IMR-90 (cell line): Measurements from ENCODE around the gene KDR. TPM values are rescaled to one million over a fixed set of nuclear protein-coding genes. Genes with fewer than 3 reads are reported as not detected.

Experiments used
- ATAC-seq: fragments of 200-7000 bp; cut with Tn5 transposase; 2 replicates; pipeline ENCODE4 v1.9.1; 2020; ENCODE audit warnings: low read depth, mild to moderate bottlenecking, moderate library complexity
- BruUV-seq: library from RNA; stranded (reverse); fragments of 400-500 nt; replicated peaks from 2 replicates; lab custom pipeline; 2021; lab: Mats Ljungman, UMichigan
- CTCF ChIA-PET: fragments of 300-600 bp; formaldehyde crosslinking; extraction: SDS; loops from one replicate; lab custom pipeline; 2021; ENCODE audit warnings: antibody characterized with exemption; lab: Yijun Ruan, JAX
- POLR2A ChIA-PET: fragments of 300-600 bp; sonication (Branson Sonifier 250); formaldehyde crosslinking; loops from one replicate; lab custom pipeline; 2022; ENCODE audit warnings: antibody characterized with exemption; ENCODE audit not compliant: unreplicated experiment; lab: Charles Lee
- DNase-seq: peaks from one replicate; pipeline ENCODE4 v3.0.0; 2013
- H2AFZ ChIP-seq: replicated peaks from 2 replicates; pipeline ENCODE3; 2013; ENCODE audit warnings: low read length, mild to moderate bottlenecking; ENCODE audit not compliant: poor library complexity
- H2AK5ac ChIP-seq: 2 replicates; pipeline ENCODE4 v1.6.1; 2013; ENCODE audit warnings: low read depth, low read length, inconsistent platforms
- H2AK9ac ChIP-seq: replicated peaks from 2 replicates; pipeline ENCODE3; 2013; ENCODE audit warnings: mild to moderate bottlenecking, low read depth, low read length, moderate library complexity; ENCODE audit not compliant: poor library complexity
- H2BK120ac ChIP-seq: 2 replicates; pipeline ENCODE4 v1.6.1; 2013; ENCODE audit warnings: low read depth, low read length, inconsistent platforms
- H2BK15ac ChIP-seq: 3 replicates; pipeline ENCODE4 v1.6.1; 2013; ENCODE audit warnings: low read depth, low read length, inconsistent platforms
- H2BK20ac ChIP-seq: 2 replicates; pipeline ENCODE4 v1.6.1; 2013; ENCODE audit warnings: low read depth, mild to moderate bottlenecking, inconsistent platforms, low read length, moderate library complexity
- H2BK5ac ChIP-seq: 2 replicates; pipeline ENCODE4 v1.6.1; 2013; ENCODE audit warnings: mild to moderate bottlenecking, low read depth, low read length, inconsistent platforms; ENCODE audit not compliant: poor library complexity, severe bottlenecking
- H3K14ac ChIP-seq: replicated peaks from 2 replicates; pipeline ENCODE4 v1.6.1; 2013; ENCODE audit warnings: low read depth, low read length, inconsistent platforms
- H3K18ac ChIP-seq: 2 replicates; pipeline ENCODE4 v1.6.1; 2013; ENCODE audit warnings: low read depth, low read length, control low read depth
- H3K23ac ChIP-seq: 2 replicates; pipeline ENCODE4 v1.6.1; 2013; ENCODE audit warnings: low read depth, low read length, inconsistent platforms
- H3K27ac ChIP-seq: 2 replicates; pipeline ENCODE4 v1.5.1; 2013; ENCODE audit warnings: mild to moderate bottlenecking, control low read depth, low read length; ENCODE audit not compliant: insufficient read depth
- H3K27me3 ChIP-seq: 2 replicates; pipeline ENCODE4 v1.6.1; 2013; ENCODE audit warnings: low read length; ENCODE audit not compliant: control insufficient read depth, insufficient read depth
- H3K36me3 ChIP-seq: 2 replicates; pipeline ENCODE4 v1.6.1; 2013; ENCODE audit warnings: low read length, mixed read lengths; ENCODE audit not compliant: control insufficient read depth, insufficient read depth
- H3K4ac ChIP-seq: 2 replicates; pipeline ENCODE4 v1.6.1; 2013; ENCODE audit warnings: low read depth, low read length, inconsistent platforms
- H3K4me1 ChIP-seq: 2 replicates; pipeline ENCODE4 v1.6.1; 2013; ENCODE audit warnings: low read length, mixed read lengths; ENCODE audit not compliant: control insufficient read depth, insufficient read depth
- H3K4me2 ChIP-seq: 2 replicates; pipeline ENCODE4 v1.6.1; 2013; ENCODE audit warnings: low read depth, mild to moderate bottlenecking, control low read depth, low read length, moderate library complexity
- H3K4me3 ChIP-seq: 2 replicates; pipeline ENCODE4 v1.5.1; 2013; ENCODE audit warnings: low read depth, mild to moderate bottlenecking, control low read depth, low read length, moderate library complexity; ENCODE audit not compliant: insufficient read depth
- H3K56ac ChIP-seq: 2 replicates; pipeline ENCODE4 v1.6.1; 2013; ENCODE audit warnings: low read length, inconsistent platforms; ENCODE audit not compliant: insufficient read depth; ENCODE audit errors: extremely low read depth
- H3K79me1 ChIP-seq, 2 experiments: 2 replicates each; pipeline ENCODE4 v1.6.1; 2013; ENCODE audit warnings: low read length in 2 of 2, inconsistent platforms in 1 of 2, low read depth in 1 of 2
- H3K9ac ChIP-seq: 2 replicates; pipeline ENCODE4 v1.6.1; 2013; ENCODE audit warnings: low read depth, low read length, control low read depth
- H3K9me1 ChIP-seq: 2 replicates; pipeline ENCODE4 v1.6.1; 2013; ENCODE audit warnings: low read length, inconsistent platforms; ENCODE audit not compliant: insufficient read depth
- H3K9me3 ChIP-seq: 2 replicates; pipeline ENCODE4 v1.6.1; 2013; ENCODE audit warnings: low read length; ENCODE audit not compliant: control insufficient read depth, insufficient read depth
- H4K20me1 ChIP-seq: 2 replicates; pipeline ENCODE4 v1.6.1; 2013; ENCODE audit warnings: low read length, inconsistent platforms; ENCODE audit not compliant: insufficient read depth
- H4K5ac ChIP-seq: 2 replicates; pipeline ENCODE4 v1.6.1; 2013; ENCODE audit warnings: mild to moderate bottlenecking, low read depth, low read length, control low read depth
- H4K8ac ChIP-seq, 2 experiments: 2 replicates each; pipeline ENCODE4 v1.6.1; 2013; ENCODE audit warnings: low read depth in 2 of 2, low read length in 2 of 2, control low read depth in 1 of 2, inconsistent platforms in 1 of 2
- H4K91ac ChIP-seq: 2 replicates; pipeline ENCODE4 v1.6.1; 2013; ENCODE audit warnings: low read depth, low read length, inconsistent platforms; ENCODE audit not compliant: insufficient read depth
- CHD1 ChIP-seq: IDR thresholded peaks from 2 replicates; pipeline ENCODE4 v1.6.1; 2012; ENCODE audit warnings: low read depth, low read length, improper control_type of control experiment
- MXI1 ChIP-seq: IDR thresholded peaks from 2 replicates; pipeline ENCODE4 v1.6.1; 2012; ENCODE audit warnings: low read depth, mild to moderate bottlenecking, low read length, moderate library complexity, borderline replicate concordance
- RAD21 ChIP-seq: IDR thresholded peaks from 2 replicates; pipeline ENCODE4 v1.6.1; 2012; ENCODE audit warnings: low read length, improper control_type of control experiment
- RCOR1 ChIP-seq: IDR thresholded peaks from 2 replicates; pipeline ENCODE4 v1.6.1; 2012; ENCODE audit warnings: mild to moderate bottlenecking, low read length, improper control_type of control experiment; ENCODE audit not compliant: insufficient replicate concordance
- SMC3 ChIP-seq: fragments of 150-350 bp; IDR thresholded peaks from 2 replicates; pipeline ENCODE4 v1.6.1; 2016; ENCODE audit warnings: low read depth, mild to moderate bottlenecking, antibody characterized with exemption, low read length, moderate library complexity
- WGBS, 2 experiments: methylation state at CpG; one replicate each; pipeline versions ENCODE4 v1.1.5 to v1.1.7; 2013; ENCODE audit warnings: missing lambda C conversion rate in 2 of 2; ENCODE audit not compliant: insufficient read length in 1 of 2; ENCODE audit errors: extremely low coverage in 2 of 2; 5-methylcytosine and 5-hydroxymethylcytosine counted together
- dilution Hi-C: fragments of 300-500 bp; cut with HindIII; formaldehyde crosslinking; loops from one replicate; pipeline ENCODE4 v1.14.3; 2018; ENCODE audit warnings: low sequenced_read_pairs; ENCODE audit not compliant: unreplicated experiment
- in situ Hi-C: fragments of 300-500 bp; cut with MboI; formaldehyde crosslinking; loops from 3 replicates; pipeline ENCODE4 v1.14.3; 2019; ENCODE audit warnings: low sequenced_read_pairs, inconsistent platforms, mixed read lengths
- intact Hi-C: fragments of 100-400 bp; cut with micrococcal nuclease; formaldehyde crosslinking; loops from 2 replicates; pipeline ENCODE4 v1.10.0; 2022
- polyA plus RNA-seq, 3 experiments: library from polyadenylated mRNA; depleted of rRNA; stranded (reverse); fragments of >200 nt; gene quantifications; 2 replicates each; pipeline ENCODE4 v1.2.3, GENCODE V29; 2012; ENCODE audit warnings: low replicate concordance in 1 of 3
- total RNA-seq: library from RNA; depleted of rRNA; stranded (reverse); fragments of >200 nt; gene quantifications from 2 replicates; pipeline ENCODE4 v1.2.3, GENCODE V29; 2012

The KDR gene
- total and polyA plus RNA-seq, 2 of the 4 experiments (the other 2 are of a cell fraction): not detected

DNA sequence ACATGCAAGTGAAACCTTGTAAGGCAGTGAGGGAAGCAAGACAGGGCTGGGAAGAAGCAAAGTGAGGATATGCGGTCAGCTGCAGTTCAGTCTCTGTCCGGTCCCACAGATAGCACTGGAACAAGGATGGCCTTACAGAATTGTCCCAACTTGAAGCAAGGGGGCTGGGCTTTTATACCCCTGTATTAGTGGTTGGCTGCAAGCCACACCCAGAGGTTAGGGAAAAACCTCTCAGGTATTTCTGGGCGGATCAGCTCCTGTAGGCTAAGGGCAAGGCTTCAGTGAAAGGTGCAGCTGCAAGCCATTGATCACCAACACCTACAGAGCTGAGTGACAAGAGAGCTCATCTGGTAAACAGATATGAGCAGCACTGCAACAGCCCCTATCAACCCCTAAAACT lies 89.0 kb downstream of the KDR start:
- Histone ChIP-seq H3K4me1 (no peaks in the 10 kb centered on the region), H3K36me3 (no peaks in the 10 kb centered on the region), H3K23ac (no peak overlapping the region), H3K9me1 (no peaks in the 10 kb centered on the region), H3K27me3 (peaks cover 9% of the 10 kb centered on the region), H4K20me1 (no peaks in the 10 kb centered on the region), H2AK5ac (no peak overlapping the region), H3K9me3 (no peaks in the 10 kb centered on the region), H2BK5ac (no peak overlapping the region), H3K18ac (no peak overlapping the region), H4K5ac (no peak overlapping the region), H2AK9ac (no peak overlapping the region), H3K79me1 (no peaks in the 10 kb centered on the region), H3K9ac (no peak overlapping the region), H4K91ac (no peak overlapping the region), H2BK20ac (no peak overlapping the region), H2BK15ac (no peak overlapping the region), H3K14ac (no peak overlapping the region), H4K8ac (no peak overlapping the region), H3K4me3 (no peak overlapping the region), H3K56ac (no peak overlapping the region), H3K4ac (no peak overlapping the region), H3K27ac (no peak overlapping the region), H2BK120ac (no peak overlapping the region), H2AFZ (no peak overlapping the region), H3K4me2 (no peak overlapping the region)
- ChIA-PET POLR2A (no interaction called here), CTCF (interaction anchor here (1.2 kb wide), 1 partner anchor 18 kb away, joined by 3 read pairs; no protein-coding TSS in a partner anchor)
- intact Hi-C loops: no loop called here
- DNase-seq (no peak), ATAC-seq (no peak)
- TF ChIP-seq MXI1 (no peak), SMC3 (no peak), RAD21 (no peak), RCOR1 (no peak), CHD1 (no peak)
- in situ Hi-C loops: no loop called here
- WGBS, 2 experiments: no CpG with 5 or more reads among the region's 3 CpGs
- no TSS peak for BruUV-seq
- dilution Hi-C loops: no loop called here
